K562 (cell line): Measurements from ENCODE around the gene LHPP. TPM values are rescaled to one million over a fixed set of nuclear protein-coding genes. Genes with fewer than 3 reads are reported as not detected.

Experiments
- ATAC-seq: fragments of 200-7000 bp; cut with Tn5 transposase; 3 replicates; pipeline ENCODE4 v1.9.1; 2020; ENCODE audit warnings: moderate library complexity
- BruUV-seq: library from RNA; stranded (reverse); fragments of 400-500 nt; replicated peaks from 2 replicates; lab custom pipeline; 2021; lab: Mats Ljungman, UMichigan
- CTCF ChIA-PET: fragments of 300-600 bp; formaldehyde crosslinking; extraction: SDS; loops from one replicate; lab custom pipeline; 2021; ENCODE audit warnings: low intra/inter-chr PET ratio; lab: Yijun Ruan, JAX
- POLR2A ChIA-PET: fragments of 300-600, 350-650 bp; sonication (Branson Sonifier 250); formaldehyde crosslinking; extraction: SDS; loops from one replicate; lab custom pipeline; 2021; ENCODE audit warnings: antibody characterized with exemption, inconsistent platforms; lab: Yijun Ruan, JAX
- DNase-seq, 4 experiments: peaks; one replicate each; pipeline versions ENCODE4 v3.0.0 to v3.0.0-alpha.2; 2011 to 2018; ENCODE audit warnings: low spot score in 3 of 4, mixed read lengths in 3 of 4; ENCODE audit errors: extremely low read depth in 1 of 4
- FAIRE-seq: peaks from 2 replicates; lab custom pipeline; 2011; peaks lifted over from hg19 to GRCh38; lab: Jason Lieb, UNC
- H2AFZ ChIP-seq: 2 replicates; pipeline ENCODE4 v1.6.0; 2011; ENCODE audit warnings: low read depth, low read length, control low read depth, inconsistent platforms
- H3K27ac ChIP-seq: fragments of 200-600 bp; 3 replicates; pipeline ENCODE4 v1.8.0; 2011; ENCODE audit warnings: low read depth, mild to moderate bottlenecking, control low read depth, inconsistent platforms, low read length, moderate library complexity, mixed read lengths; ENCODE audit errors: extremely low read depth
- H3K27me3 ChIP-seq, 2 experiments: fragments of 300-600 bp in 1 of 2; 2 replicates in 1 of 2; 3 replicates in 1 of 2; pipeline versions ENCODE4 v1.6.0 to v1.8.0; 2011; ENCODE audit warnings: inconsistent platforms in 2 of 2, low read length in 2 of 2, mild to moderate bottlenecking in 1 of 2, mixed read lengths in 1 of 2, moderate library complexity in 1 of 2; ENCODE audit not compliant: control insufficient read depth in 2 of 2, insufficient read depth in 2 of 2
- H3K36me3 ChIP-seq: fragments of 300-600 bp; 3 replicates; pipeline ENCODE4 v1.8.0; 2011; ENCODE audit warnings: mild to moderate bottlenecking, low read length, inconsistent platforms; ENCODE audit not compliant: control insufficient read depth, insufficient read depth
- H3K4me1 ChIP-seq, 2 experiments: fragments of 200-600 bp in 1 of 2; replicated peaks in 1 of 2; 2 replicates in 1 of 2; 3 replicates in 1 of 2; pipeline versions ENCODE4 v1.5.1 to v1.8.0; 2011; ENCODE audit warnings: inconsistent platforms in 2 of 2, low read length in 2 of 2, mild to moderate bottlenecking in 1 of 2, mixed read lengths in 1 of 2, moderate library complexity in 1 of 2; ENCODE audit not compliant: control insufficient read depth in 2 of 2, insufficient read depth in 2 of 2
- H3K4me2 ChIP-seq: 2 replicates; pipeline ENCODE4 v1.6.1; 2011; ENCODE audit warnings: low read length, control low read depth, inconsistent platforms, mixed read lengths; ENCODE audit not compliant: insufficient read depth
- H3K4me3 ChIP-seq: fragments of 200-600 bp; sonication (generic), shearing (Covaris generic); 2 replicates; pipeline ENCODE4 v1.5.1; 2016; ENCODE audit warnings: control low read depth, inconsistent platforms
- H3K79me2 ChIP-seq: fragments of 200-600 bp; 3 replicates; pipeline ENCODE4 v1.8.0; 2011; ENCODE audit warnings: low read length, inconsistent platforms; ENCODE audit not compliant: control insufficient read depth, insufficient read depth
- H3K9ac ChIP-seq, 2 experiments: 2 replicates each; pipeline versions ENCODE4 v1.6.0 to v1.6.1; 2011; ENCODE audit warnings: low read depth in 2 of 2, low read length in 2 of 2, control low read depth in 1 of 2, inconsistent platforms in 1 of 2, mild to moderate bottlenecking in 1 of 2, mixed read lengths in 1 of 2; ENCODE audit not compliant: insufficient read depth in 1 of 2
- H3K9me1 ChIP-seq: one replicate; pipeline ENCODE4 v1.6.0; 2011; ENCODE audit warnings: inconsistent platforms, mild to moderate bottlenecking, low read length, moderate library complexity; ENCODE audit not compliant: control insufficient read depth, insufficient read depth
- H3K9me3 ChIP-seq: replicated peaks from 2 replicates; pipeline ENCODE4 v1.5.1; 2011; ENCODE audit warnings: low read depth, low read length, inconsistent platforms; ENCODE audit not compliant: control insufficient read depth, insufficient read depth
- H4K20me1 ChIP-seq: replicated peaks from 2 replicates; pipeline ENCODE4 v1.6.1; 2011; ENCODE audit warnings: low read length, inconsistent platforms, mixed read lengths; ENCODE audit not compliant: control insufficient read depth, insufficient read depth
- BACH1 ChIP-seq: fragments of 200-800 bp; sonication (Bioruptor generic); IDR thresholded peaks from 2 replicates; pipeline ENCODE4 v1.6.1; 2016; ENCODE audit warnings: missing genetic modification characterization, missing compliant biosample characterization
- C11orf30 ChIP-seq: fragments of 450-650 bp; IDR thresholded peaks from 2 replicates; pipeline ENCODE4 v1.6.1; 2016; ENCODE audit warnings: low read depth, mild to moderate bottlenecking
- E2F3 ChIP-seq: fragments of 250-450 bp; sonication (Bioruptor Pico); IDR thresholded peaks from 2 replicates; pipeline ENCODE4 v1.4.0; 2020; ENCODE audit warnings: mild to moderate bottlenecking
- ETS2 ChIP-seq: IDR thresholded peaks from 2 replicates; pipeline ENCODE4 v1.6.1; 2016; ENCODE audit warnings: borderline replicate concordance, missing genetic modification characterization, mild to moderate bottlenecking, moderate library complexity, missing compliant biosample characterization; ENCODE audit not compliant: poor library complexity, severe bottlenecking
- NFE2L1 ChIP-seq: fragments of 450-650 bp; IDR thresholded peaks from 2 replicates; pipeline ENCODE4 v1.6.1; 2016; ENCODE audit warnings: missing genetic modification characterization, low read depth, mild to moderate bottlenecking, missing compliant biosample characterization, moderate library complexity, borderline replicate concordance
- NFIX ChIP-seq: fragments of 250-450 bp; sonication (Bioruptor Pico); IDR thresholded peaks from 2 replicates; pipeline ENCODE4 v1.4.0; 2020; ENCODE audit warnings: low read depth, mild to moderate bottlenecking, moderate library complexity
- RBM25 ChIP-seq: fragments of 200-400 bp; formaldehyde crosslinking; IDR thresholded peaks from 2 replicates; pipeline ENCODE4 v1.6.1; 2018; ENCODE audit warnings: low read length, low read depth, moderate library complexity; ENCODE audit not compliant: severe bottlenecking
- SIRT6 ChIP-seq: IDR thresholded peaks from one replicate; pipeline ENCODE4 v1.6.1; 2012; ENCODE audit warnings: low read depth, mild to moderate bottlenecking, control low read depth, inconsistent platforms, low read length, moderate library complexity
- SREBF1 ChIP-seq: fragments of 150-350 bp; IDR thresholded peaks from 2 replicates; pipeline ENCODE4 v1.6.1; 2014; ENCODE audit warnings: antibody characterized with exemption, low read depth, low read length, borderline replicate concordance
- STAG1 ChIP-seq: sonication (generic); formaldehyde crosslinking; IDR thresholded peaks from 2 replicates; pipeline ENCODE4 v1.5.0; 2020; ENCODE audit warnings: missing genetic modification reagents, borderline replicate concordance
- TFAM ChIP-seq: fragments of 250-450 bp; sonication (Bioruptor Pico); conservative IDR thresholded peaks from 2 replicates; pipeline ENCODE4 v1.5.0; 2021; ENCODE audit warnings: mild to moderate bottlenecking, moderate library complexity
- ZNF263 ChIP-seq: sonication (generic); formaldehyde crosslinking; IDR thresholded peaks from 2 replicates; pipeline ENCODE4 v1.8.0; 2022; ENCODE audit warnings: mild to moderate bottlenecking, missing genetic modification reagents, borderline replicate concordance
- ZZZ3 ChIP-seq: fragments of 450-650 bp; IDR thresholded peaks from 2 replicates; pipeline ENCODE4 v1.6.1; 2016; ENCODE audit warnings: antibody characterized with exemption, mild to moderate bottlenecking, moderate library complexity
- WGBS: fragments of 100-300 bp; shearing (Covaris generic); methylation state at CpG from one replicate; pipeline ENCODE4 v1.1.6; 2016; ENCODE audit warnings: low coverage, mixed read lengths; ENCODE audit not compliant: insufficient coverage; ENCODE audit errors: missing lambda C conversion rate; 5-methylcytosine and 5-hydroxymethylcytosine counted together
- in situ Hi-C: fragments of 300-500 bp; cut with MboI; formaldehyde crosslinking; loops from 4 replicates; pipeline ENCODE4 v1.15.0; 2018; ENCODE audit warnings: inconsistent platforms, mixed read lengths
- intact Hi-C: fragments of 100-400 bp; cut with micrococcal nuclease; formaldehyde crosslinking; loops from 2 replicates; pipeline ENCODE4 v1.14.2; 2022
- polyA plus RNA-seq, 8 experiments: library from polyadenylated mRNA; depleted of rRNA in 4 of 8; stranded (reverse) in 5 of 8; unstranded in 3 of 8; fragments of >200 nt; fragmentation: Nextera tagmentation in 2 of 8; fragmentation: Illumina TruSeq in 1 of 8; extraction: Ambion mirVana in 2 of 8; extraction: Trizol in 1 of 8; gene quantifications; 2 replicates each; pipeline versions ENCODE4 v1.2.1 to v1.2.3, GENCODE V29; 2011 to 2014; ENCODE audit warnings: inconsistent platforms in 1 of 8, missing spikeins in 1 of 8
- total RNA-seq, 7 experiments: library from RNA; depleted of rRNA in 6 of 7; stranded (reverse); fragments of >200 nt in 6 of 7; fragmentation: Illumina TruSeq in 2 of 7; extraction: Trizol in 2 of 7; gene quantifications; 2 replicates each; pipeline versions ENCODE4 v1.2.1 to v1.2.3, GENCODE V29; 2011 to 2021; ENCODE audit warnings: low replicate concordance in 1 of 7
- TF ChIP-seq, protein P1 (sequence below): fragments of 450-650 bp; formaldehyde crosslinking; IDR thresholded peaks from 2 replicates; pipeline ENCODE4 v1.4.0; 2020; ENCODE audit warnings: mild to moderate bottlenecking
- TF ChIP-seq, protein P2 (sequence below), 2 experiments: IDR thresholded peaks in 1 of 2; conservative IDR thresholded peaks in 1 of 2; 2 replicates each; pipeline ENCODE4 v1.6.1; 2016; ENCODE audit warnings: low read depth in 2 of 2, mild to moderate bottlenecking in 1 of 2, missing compliant biosample characterization in 1 of 2, missing genetic modification characterization in 1 of 2, moderate library complexity in 1 of 2
- TF ChIP-seq, protein P3 (sequence below): fragments of 450-650 bp; IDR thresholded peaks from 2 replicates; pipeline ENCODE4 v1.6.1; 2018; ENCODE audit warnings: mild to moderate bottlenecking, low read depth; ENCODE audit not compliant: partially characterized antibody

LHPP gene
- total and polyA plus RNA-seq, 9 of the 15 experiments (the other 6 are each of a cell fraction or from before 2014, with no cell fraction given) = 0.34 to 7.4 (median 3.0) TPM

DNA sequence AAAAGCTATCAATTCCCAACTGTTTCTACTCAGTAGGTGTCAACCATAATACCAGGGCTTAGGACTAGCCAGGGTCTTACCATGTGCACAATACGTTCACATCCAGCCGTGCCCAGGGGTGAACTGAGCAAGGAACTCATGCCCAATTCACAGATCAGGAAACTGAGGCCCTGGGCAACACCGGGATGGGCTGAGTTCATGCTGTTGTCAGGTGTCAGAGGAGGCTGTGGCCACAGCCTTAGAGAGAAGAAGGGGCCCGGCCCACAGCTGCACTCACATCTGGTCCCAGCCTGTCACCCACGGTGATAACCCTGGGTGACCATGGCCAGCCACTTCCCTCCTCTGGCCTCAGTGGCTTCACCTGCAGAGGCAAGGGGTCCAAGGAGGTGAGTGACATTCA lies 190.6 kb downstream of the LHPP start (continued):
- TF ChIP-seq ETS2 (tag) = no peak
- no peak for TF ChIP-seq SIRT6
- no peak for TF ChIP-seq ZZZ3

DNA sequence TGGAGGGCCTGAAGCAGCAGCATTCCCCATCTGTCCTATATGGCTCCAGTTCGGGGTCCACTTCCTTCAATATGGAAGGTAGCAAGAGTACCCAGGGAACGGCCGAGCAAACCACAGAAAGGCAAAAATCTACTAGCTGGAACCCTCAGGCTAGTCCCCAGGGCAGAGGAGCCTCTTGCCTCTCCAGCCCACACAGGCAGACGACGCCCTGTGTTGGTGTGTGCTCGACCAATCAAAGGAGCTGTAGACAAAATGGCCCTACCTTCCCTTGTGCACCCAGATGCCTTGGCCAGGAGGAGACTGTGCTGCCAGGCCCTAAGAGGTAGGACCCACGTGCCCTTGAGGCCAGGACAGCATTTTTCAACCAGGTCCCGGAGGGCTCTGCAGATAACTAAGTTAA lies 191.1 kb downstream of the LHPP start:
- DNase-seq (no peak), FAIRE-seq (no peak), ATAC-seq (no peak)
- WGBS = 81% methylated on average over 5 of the region's 8 CpGs
- no peak overlapping the region for H3K27ac ChIP-seq
- in situ Hi-C loops = no loop called here
- peaks cover 18 to 29% of the 10 kb centered on the region in 2 experiments for H3K4me1 ChIP-seq
- H3K27me3 ChIP-seq = no peaks in the 10 kb centered on the region
- peaks cover 8% of the 10 kb centered on the region; the same call in 2 of the 3 replicates for H3K79me2 ChIP-seq
- intact Hi-C loops = no loop called here
- H3K9ac ChIP-seq = peak overlapping the region in 1 of 2 experiments; percentile 36; a peak in 1 of 4 replicates
- H2AFZ ChIP-seq = no peak overlapping the region
- ChIA-PET CTCF (no interaction called here), POLR2A (interaction anchor here (0.5 to 1.0 kb wide), 2 partner anchors 66 to 474 kb away, joined by 3 read pairs; no protein-coding TSS in a partner anchor)
- H3K4me3 ChIP-seq = no peak overlapping the region
- H4K20me1 ChIP-seq = no peaks in the 10 kb centered on the region
- H3K36me3 ChIP-seq = peaks cover 6% of the 10 kb centered on the region; the same call in 1 of the 3 replicates
- no TSS peak for BruUV-seq
- H3K4me2 ChIP-seq = no peak overlapping the region
- no peaks in the 10 kb centered on the region for H3K9me3 ChIP-seq
- no peaks in the 10 kb centered on the region for H3K9me1 ChIP-seq
- TF ChIP-seq ZNF263 (no peak), C11orf30 (no peak), RBM25 (no peak), TFAM (CRISPR knock-in tag) (no peak), SREBF1 (no peak), BACH1 (tag) (no peak), E2F3 (CRISPR knock-in tag) (no peak), NFIX (CRISPR knock-in tag) (no peak), STAG1 (CRISPR knock-in tag) (no peak), NFE2L1 (tag) (no peak)
- TF ChIP-seq, protein P1, sequence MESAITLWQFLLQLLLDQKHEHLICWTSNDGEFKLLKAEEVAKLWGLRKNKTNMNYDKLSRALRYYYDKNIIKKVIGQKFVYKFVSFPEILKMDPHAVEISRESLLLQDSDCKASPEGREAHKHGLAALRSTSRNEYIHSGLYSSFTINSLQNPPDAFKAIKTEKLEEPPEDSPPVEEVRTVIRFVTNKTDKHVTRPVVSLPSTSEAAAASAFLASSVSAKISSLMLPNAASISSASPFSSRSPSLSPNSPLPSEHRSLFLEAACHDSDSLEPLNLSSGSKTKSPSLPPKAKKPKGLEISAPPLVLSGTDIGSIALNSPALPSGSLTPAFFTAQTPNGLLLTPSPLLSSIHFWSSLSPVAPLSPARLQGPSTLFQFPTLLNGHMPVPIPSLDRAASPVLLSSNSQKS (CRISPR knock-in tag) = no peak
- TF ChIP-seq, protein P2, sequence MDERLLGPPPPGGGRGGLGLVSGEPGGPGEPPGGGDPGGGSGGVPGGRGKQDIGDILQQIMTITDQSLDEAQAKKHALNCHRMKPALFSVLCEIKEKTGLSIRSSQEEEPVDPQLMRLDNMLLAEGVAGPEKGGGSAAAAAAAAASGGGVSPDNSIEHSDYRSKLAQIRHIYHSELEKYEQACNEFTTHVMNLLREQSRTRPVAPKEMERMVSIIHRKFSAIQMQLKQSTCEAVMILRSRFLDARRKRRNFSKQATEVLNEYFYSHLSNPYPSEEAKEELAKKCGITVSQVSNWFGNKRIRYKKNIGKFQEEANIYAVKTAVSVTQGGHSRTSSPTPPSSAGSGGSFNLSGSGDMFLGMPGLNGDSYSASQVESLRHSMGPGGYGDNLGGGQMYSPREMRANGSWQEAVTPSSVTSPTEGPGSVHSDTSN (CRISPR knock-in tag; IDR thresholded peaks at IDR 0.05; ENCODE audit: low read depth) = no peak
- TF ChIP-seq, protein P2 (tag; conservative IDR thresholded peaks at IDR 0.05; ENCODE audit: low read depth) = no peak
- TF ChIP-seq, protein P3, sequence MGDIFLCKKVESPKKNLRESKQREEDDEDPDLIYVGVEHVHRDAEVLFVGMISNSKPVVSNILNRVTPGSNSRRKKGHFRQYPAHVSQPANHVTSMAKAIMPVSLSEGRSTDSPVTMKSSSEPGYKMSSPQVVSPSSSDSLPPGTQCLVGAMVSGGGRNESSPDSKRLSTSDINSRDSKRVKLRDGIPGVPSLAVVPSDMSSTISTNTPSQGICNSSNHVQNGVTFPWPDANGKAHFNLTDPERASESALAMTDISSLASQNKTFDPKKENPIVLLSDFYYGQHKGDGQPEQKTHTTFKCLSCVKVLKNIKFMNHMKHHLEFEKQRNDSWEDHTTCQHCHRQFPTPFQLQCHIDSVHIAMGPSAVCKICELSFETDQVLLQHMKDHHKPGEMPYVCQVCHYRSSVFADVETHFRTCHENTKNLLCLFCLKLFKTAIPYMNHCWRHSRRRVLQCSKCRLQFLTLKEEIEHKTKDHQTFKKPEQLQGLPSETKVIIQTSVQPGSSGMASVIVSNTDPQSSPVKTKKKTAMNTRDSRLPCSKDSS = no peak
